ENCODE results near the gene C2orf42. TPM values are rescaled to one million over a fixed set of nuclear protein-coding genes. Genes with fewer than 3 reads are reported as not detected.
"Not testable (repeated sequence)": the region's sequence is repeated elsewhere in the genome, so short reads cannot be mapped to it uniquely, and the experiment has no call there.

C2orf42 gene
- total RNA-seq (10 to 100 TPM; 36.7 to 47.9 TPM), polyA plus RNA-seq (10 to 100 TPM; 22.4 to 26.6 TPM)

DNA sequence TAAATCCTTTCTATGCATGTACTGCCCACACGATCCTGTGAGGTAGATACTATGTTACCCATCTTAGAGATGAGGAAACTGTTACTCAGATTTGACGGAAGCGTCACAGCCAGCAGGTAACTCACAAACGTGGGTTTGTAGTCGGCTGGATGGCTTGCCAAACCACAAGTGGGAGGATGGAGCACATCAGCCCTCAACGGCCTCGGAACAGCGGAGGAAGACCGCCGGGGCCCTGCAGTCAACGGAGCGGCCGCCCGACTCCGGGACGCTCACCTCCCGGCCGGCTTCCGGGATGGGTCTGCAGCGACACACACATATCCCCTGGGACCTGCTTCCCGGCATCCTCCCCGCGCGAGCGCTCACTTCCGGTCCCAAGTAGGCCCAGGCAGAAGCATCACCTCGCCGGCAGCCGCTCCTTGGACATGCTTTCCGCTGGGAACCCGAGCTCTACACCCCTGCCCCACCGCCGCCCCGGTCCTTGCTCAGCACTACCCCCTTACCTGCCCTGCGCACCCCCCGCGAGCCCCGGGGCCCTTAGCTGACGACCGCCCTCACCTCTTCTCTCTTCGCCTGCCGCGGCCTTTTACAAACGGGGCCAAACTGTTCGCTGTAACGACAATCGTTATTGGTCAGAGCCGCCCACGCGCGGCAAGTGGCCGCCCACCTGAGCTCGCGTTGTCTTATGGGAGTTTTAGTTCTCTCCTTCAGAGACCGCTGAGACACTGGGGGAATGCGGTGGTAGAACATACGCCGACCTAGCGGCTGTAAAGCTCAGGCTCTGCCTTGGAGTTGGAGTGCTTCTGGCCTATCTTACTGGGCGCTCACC, at the start of gene C2orf42:
C2orf42 (minus strand) TSS at position 602 of the 826 bp plus-strand sequence. CDS start 9,034 bp downstream, outside the sequence.
- Mint-ChIP-seq H3K9me3 (peaks cover 0 to 2% (median 0%) of the 10 kb centered on the region in 8 donors), H3K4me3 (peak within 1 kb of the TSS; percentile 90 to 98 (median 96)), H3K27ac (peak within 1 kb of the TSS; percentile 98 to 100 (median 99)), H3K27me3 (peaks cover 0 to 1% of the 10 kb centered on the region in 2 donors), H3K36me3 (peaks cover 0 to 6% of the 10 kb centered on the region in 2 donors), H3K4me1 (peaks cover 15 to 25% (median 20%) of the 10 kb centered on the region in 4 donors)
- Histone ChIP-seq H3K9me3 (ENCODE audit: control insufficient read depth in 1 of 2, low read length in 2 of 2) (no peaks in the 10 kb centered on the region), H3K27ac (ENCODE audit: low read depth, low read length) (peak within 1 kb of the TSS; percentile 81), H3K4me3 (ENCODE audit: low read length in 2 of 2) (peak within 1 kb of the TSS; percentile 93 to 96), H3K27me3 (ENCODE audit: insufficient read depth, low read length) (no peaks in the 10 kb centered on the region), H3K4me1 (ENCODE audit: insufficient read depth, low read length) (peaks cover 15% of the 10 kb centered on the region), H3K36me3 (ENCODE audit: insufficient read depth, low read length) (no peaks in the 10 kb centered on the region)
- intact Hi-C loops (cut with micrococcal nuclease), result loop anchor here (1.0 to 5.0 kb wide), 10 partner anchors 48 to 803 kb away; partner anchors contain the start of genes GFPT1, GMCL1, PCYOX1 and SNRPG
- ChIA-PET CTCF (ENCODE audit: partially characterized antibody) (interaction anchor here (0.7 to 3.8 kb wide), 17 partner anchors 9 to 753 kb away, joined by 3 to 35 read pairs (median 4); partner anchors contain the start of genes FAM136A, GMCL1, MXD1 and NFU1), POLR2A (ENCODE audit: partially characterized antibody) (interaction anchor here (0.6 to 2.9 kb wide), 54 partner anchors 8 to 753 kb away, joined by 3 to 85 read pairs (median 4); partner anchors contain the start of genes AAK1, ANXA4, FAM136A and MXD1)
- peak; percentile 96 to 97 (median 97) for DNase-seq

DNA sequence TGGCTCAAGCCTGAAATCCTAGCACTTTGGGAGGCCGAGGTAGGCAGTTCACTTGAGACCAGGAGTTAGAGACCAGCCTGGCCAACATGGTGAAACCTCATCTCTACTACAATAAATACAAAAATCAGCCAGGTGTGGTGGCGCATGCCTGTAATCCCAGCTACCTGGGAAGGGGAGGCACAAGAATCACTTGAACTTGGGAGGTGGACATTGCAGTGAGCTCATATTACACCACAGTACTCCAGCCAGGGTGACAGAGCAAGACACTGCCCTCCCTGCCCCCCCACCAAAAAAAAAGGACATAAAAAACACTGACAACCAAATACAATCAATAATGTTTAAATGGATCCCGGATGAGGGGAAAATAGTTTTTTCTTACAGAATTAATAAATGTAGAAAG, 49.8 kb upstream of the C2orf42 start:
- H3K4me3 ChIP-seq (ENCODE audit: low read length in 2 of 2), result no peak overlapping the region
- POLR2A ChIA-PET (ENCODE audit: partially characterized antibody), result no interaction called here
- no peak overlapping the region for H3K4me3 Mint-ChIP-seq
- no peak overlapping the region for H3K27ac ChIP-seq (ENCODE audit: low read depth, low read length)
- intact Hi-C loops (cut with micrococcal nuclease), result no loop called here
- no peaks in the 10 kb centered on the region for H3K9me3 ChIP-seq (ENCODE audit: control insufficient read depth in 1 of 2, low read length in 2 of 2)
- CTCF ChIA-PET (ENCODE audit: partially characterized antibody), result interaction anchor here (1.3 kb wide), 1 partner anchor 9 kb away, joined by 3 read pairs; no protein-coding TSS in a partner anchor
- peaks cover 50% of the 10 kb centered on the region for H3K4me1 ChIP-seq (ENCODE audit: insufficient read depth, low read length)
- H3K9me3 Mint-ChIP-seq, result no peaks in the 10 kb centered on the region
- peaks cover 5% of the 10 kb centered on the region for H3K36me3 ChIP-seq (ENCODE audit: insufficient read depth, low read length)
- H3K27me3 Mint-ChIP-seq, result no peaks in the 10 kb centered on the region
- H3K27ac Mint-ChIP-seq, result peak overlapping the region in 3 of 7 donors; percentile 24 to 46 (median 25)
- H3K4me1 Mint-ChIP-seq, result peaks cover 22 to 48% (median 40%) of the 10 kb centered on the region in 4 donors
- DNase-seq, result no peak
- H3K27me3 ChIP-seq (ENCODE audit: insufficient read depth, low read length), result no peaks in the 10 kb centered on the region
- H3K36me3 Mint-ChIP-seq, result peaks cover 12 to 22% of the 10 kb centered on the region in 2 donors

GRCh38 chr2:70233926-70234325, 43.1 kb upstream of the C2orf42 start:
- Histone ChIP-seq H3K9me3 (ENCODE audit: control insufficient read depth in 1 of 2, low read length in 2 of 2) (no peaks in the 10 kb centered on the region), H3K4me1 (ENCODE audit: insufficient read depth, low read length) (no peaks in the 10 kb centered on the region), H3K36me3 (ENCODE audit: insufficient read depth, low read length) (peaks cover 33% of the 10 kb centered on the region), H3K27me3 (ENCODE audit: insufficient read depth, low read length) (no peaks in the 10 kb centered on the region), H3K27ac (ENCODE audit: low read depth, low read length) (no peak overlapping the region), H3K4me3 (ENCODE audit: low read length in 2 of 2) (no peak overlapping the region)
- Mint-ChIP-seq H3K9me3 (no peaks in the 10 kb centered on the region), H3K27me3 (no peaks in the 10 kb centered on the region), H3K4me3 (no peak overlapping the region), H3K4me1 (peaks cover 0 to 5% (median 0%) of the 10 kb centered on the region in 4 donors), H3K36me3 (peaks cover 17 to 42% of the 10 kb centered on the region in 2 donors), H3K27ac (peak overlapping the region in 2 of 7 donors; percentile 3 to 4)
- intact Hi-C loops (cut with micrococcal nuclease), result no loop called here
- ChIA-PET CTCF (ENCODE audit: partially characterized antibody) (no interaction called here), POLR2A (ENCODE audit: partially characterized antibody) (no interaction called here)
- DNase-seq, result no peak

GRCh38 chr2:70226781-70227180, 36.0 kb upstream of the C2orf42 start:
- no peak overlapping the region for H3K4me3 ChIP-seq (ENCODE audit: low read length in 2 of 2)
- H3K27ac ChIP-seq (ENCODE audit: low read depth, low read length), result no peak overlapping the region
- no peak for DNase-seq
- peaks cover 0 to 4% (median 3%) of the 10 kb centered on the region in 4 donors for H3K4me1 Mint-ChIP-seq
- H3K27me3 ChIP-seq (ENCODE audit: insufficient read depth, low read length), result no peaks in the 10 kb centered on the region
- no peaks in the 10 kb centered on the region for H3K9me3 Mint-ChIP-seq
- H3K4me3 Mint-ChIP-seq, result no peak overlapping the region
- H3K27ac Mint-ChIP-seq, result peak overlapping the region in 3 of 7 donors; percentile 22 to 62 (median 25)
- peaks cover 57% of the 10 kb centered on the region for H3K36me3 ChIP-seq (ENCODE audit: insufficient read depth, low read length)
- no peaks in the 10 kb centered on the region for H3K4me1 ChIP-seq (ENCODE audit: insufficient read depth, low read length)
- no peaks in the 10 kb centered on the region for H3K9me3 ChIP-seq (ENCODE audit: control insufficient read depth in 1 of 2, low read length in 2 of 2)
- H3K36me3 Mint-ChIP-seq, result peaks cover 29 to 66% of the 10 kb centered on the region in 2 donors
- POLR2A ChIA-PET (ENCODE audit: partially characterized antibody), result interaction anchor here (1.3 kb wide), 1 partner anchor 31 kb away, joined by 4 read pairs; the partner anchor contains the start of gene PCYOX1
- CTCF ChIA-PET (ENCODE audit: partially characterized antibody), result interaction anchor here (1.4 to 3.0 kb wide), 3 partner anchors 77 to 316 kb away, joined by 5 to 13 read pairs (median 5); no protein-coding TSS in a partner anchor
- intact Hi-C loops (cut with micrococcal nuclease), result no loop called here
- no peaks in the 10 kb centered on the region for H3K27me3 Mint-ChIP-seq

- H3K9me3 Mint-ChIP-seq; H3K4me1 ChIP-seq (ENCODE audit: insufficient read depth, low read length); H3K27me3 ChIP-seq (ENCODE audit: insufficient read depth, low read length); DNase-seq; H3K4me1 Mint-ChIP-seq; H3K27ac Mint-ChIP-seq; H3K9me3 ChIP-seq (ENCODE audit: control insufficient read depth in 1 of 2, low read length in 2 of 2); intact Hi-C loops (cut with micrococcal nuclease); H3K4me3 Mint-ChIP-seq; H3K27ac ChIP-seq (ENCODE audit: low read depth, low read length); H3K4me3 ChIP-seq (ENCODE audit: low read length in 2 of 2); H3K27me3 Mint-ChIP-seq: not testable (repeated sequence)
- peaks cover 51% of the 10 kb centered on the region for H3K36me3 ChIP-seq (ENCODE audit: insufficient read depth, low read length)
- ChIA-PET POLR2A (ENCODE audit: partially characterized antibody) (interaction anchor here (1.4 kb wide), 1 partner anchor 25 kb away, joined by 4 read pairs; the partner anchor contains the start of gene TIA1), CTCF (ENCODE audit: partially characterized antibody) (interaction anchor here (1.9 kb wide), 1 partner anchor 312 kb away, joined by 4 read pairs; no protein-coding TSS in a partner anchor)
- H3K36me3 Mint-ChIP-seq, result peaks cover 38 to 66% of the 10 kb centered on the region in 2 donors
Observed at GRCh38 chr2:70223305-70223704, 32.5 kb upstream of the C2orf42 start.

DNA sequence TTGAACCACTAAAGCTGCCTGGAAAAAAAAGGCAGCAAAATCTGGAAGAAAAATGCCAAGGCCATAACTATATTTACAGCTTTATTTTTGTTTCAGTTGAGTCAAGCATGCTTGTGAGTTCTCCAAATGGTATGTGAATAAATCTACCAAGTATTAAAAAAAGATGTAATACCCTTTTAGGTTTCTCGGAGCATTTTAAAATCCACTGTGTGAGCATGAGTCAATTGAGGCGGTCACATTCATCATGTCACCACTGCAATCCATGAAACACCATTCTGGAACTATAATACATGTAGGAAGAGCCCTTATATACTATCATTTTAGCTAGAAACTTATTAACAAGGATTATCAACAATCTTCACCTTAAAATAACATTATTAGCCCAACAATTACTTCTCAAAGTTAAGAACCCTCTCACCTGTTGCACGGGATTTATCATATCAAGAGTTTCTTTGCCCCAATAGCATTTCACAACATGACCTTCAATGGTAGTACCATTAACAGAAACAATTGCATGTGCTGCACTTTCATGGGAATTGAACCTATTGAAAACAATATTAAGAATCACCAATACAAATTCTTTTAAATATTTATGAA, 24.2 kb upstream of the C2orf42 start:
- intact Hi-C loops (cut with micrococcal nuclease), result no loop called here
- H3K27me3 Mint-ChIP-seq, result no peaks in the 10 kb centered on the region
- CTCF ChIA-PET (ENCODE audit: partially characterized antibody), result no interaction called here
- POLR2A ChIA-PET (ENCODE audit: partially characterized antibody), result interaction anchor here (1.2 kb wide), 1 partner anchor 24 kb away, joined by 4 read pairs; the partner anchor contains the start of gene C2orf42
- peaks cover 35% of the 10 kb centered on the region for H3K36me3 ChIP-seq (ENCODE audit: insufficient read depth, low read length)
- no peak overlapping the region for H3K4me3 ChIP-seq (ENCODE audit: low read length in 2 of 2)
- H3K9me3 Mint-ChIP-seq, result no peaks in the 10 kb centered on the region
- no peak overlapping the region for H3K27ac ChIP-seq (ENCODE audit: low read depth, low read length)
- H3K27me3 ChIP-seq (ENCODE audit: insufficient read depth, low read length), result no peaks in the 10 kb centered on the region
- DNase-seq, result no peak
- H3K4me1 Mint-ChIP-seq, result peaks cover 4 to 18% (median 7%) of the 10 kb centered on the region in 4 donors
- H3K9me3 ChIP-seq (ENCODE audit: control insufficient read depth in 1 of 2, low read length in 2 of 2), result no peaks in the 10 kb centered on the region
- peaks cover 32 to 69% of the 10 kb centered on the region in 2 donors for H3K36me3 Mint-ChIP-seq
- peaks cover 6% of the 10 kb centered on the region for H3K4me1 ChIP-seq (ENCODE audit: insufficient read depth, low read length)
- no peak overlapping the region for H3K4me3 Mint-ChIP-seq
- H3K27ac Mint-ChIP-seq, result no peak overlapping the region
